Stimulated activated CD8-positive, alpha-beta memory T cell treated with anti-CD3 and anti-CD28 coated beads, Interleukin-4, amount 100 ng/mL, for 48 hours (primary cell): ENCODE results near the gene NAV2.
A peak's percentile ranks its signal among the peaks of the same experiment; 100 is the strongest.

Experiments
- DNase-seq: peaks from one replicate; pipeline ENCODE4 v3.0.0-alpha.2; 2020

The NAV2 gene

DNA sequence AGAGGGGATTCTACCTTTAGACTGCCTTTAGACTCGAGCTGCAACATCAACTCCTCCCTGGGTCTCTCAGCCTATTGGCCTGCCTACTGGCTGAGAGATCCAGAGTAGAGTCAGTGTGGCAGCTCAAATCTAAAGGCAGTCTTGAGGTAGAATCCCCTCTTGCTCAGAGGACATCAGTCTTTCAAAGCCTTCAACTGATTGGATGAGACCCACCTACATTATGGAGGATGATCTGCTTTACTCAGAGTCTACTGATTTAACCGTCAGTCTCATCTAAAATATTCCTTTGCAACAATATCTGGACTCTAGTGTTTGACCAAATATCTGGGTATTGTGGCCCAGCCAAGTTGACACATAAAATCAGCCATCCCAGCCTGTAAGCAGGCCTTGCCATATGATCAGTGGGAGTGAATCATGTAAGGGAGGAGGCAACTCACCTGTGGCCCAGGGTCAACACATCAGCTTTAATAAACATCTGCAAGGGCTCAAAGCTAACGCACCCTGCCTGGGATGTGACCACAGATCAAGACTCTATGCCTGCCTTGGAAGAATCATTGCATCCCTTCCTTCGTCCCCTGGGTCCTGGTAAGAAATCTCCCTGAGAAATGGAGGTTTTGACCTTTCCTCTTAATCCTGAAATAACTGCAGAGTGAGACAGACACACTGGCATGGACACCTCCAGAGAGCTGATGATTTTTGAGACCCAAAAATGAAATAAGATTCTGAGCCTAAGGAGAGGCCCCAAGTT is 249.6 kb downstream of the NAV2 start:
- DNase-seq: no peak

GRCh38 chr11:19962801-19963175 is 250.2 kb downstream of the NAV2 start:
- DNase-seq: no peak

- peak; percentile 27 for DNase-seq
Measured at GRCh38 chr11:19963697-19964387, 251.2 kb downstream of the NAV2 start.

GRCh38 chr11:19966441-19966840 is 253.8 kb downstream of the NAV2 start:
- no peak for DNase-seq

DNA sequence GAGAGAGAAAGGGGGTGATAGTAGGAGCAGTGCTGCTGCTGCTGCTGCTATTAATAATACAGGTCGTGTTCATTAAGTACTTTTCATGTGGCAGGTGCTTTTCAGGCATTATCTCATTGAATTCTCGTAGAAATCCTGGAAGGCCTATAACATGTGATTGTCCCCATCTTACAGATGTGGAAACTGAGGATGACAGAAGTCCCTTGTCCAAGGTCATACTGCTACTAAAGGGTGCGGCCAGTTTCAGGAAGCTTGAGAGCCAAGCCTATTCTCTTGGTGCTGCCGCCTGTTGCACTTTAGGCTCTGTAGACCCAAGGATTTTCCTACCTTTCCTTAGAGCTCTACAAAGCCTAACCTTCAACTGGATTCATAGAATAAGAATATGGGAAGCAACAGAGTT is 254.3 kb downstream of the NAV2 start:
- DNase-seq: no peak

- no peak for DNase-seq
Measured at GRCh38 chr11:19967787-19968186, 255.2 kb downstream of the NAV2 start.

DNA sequence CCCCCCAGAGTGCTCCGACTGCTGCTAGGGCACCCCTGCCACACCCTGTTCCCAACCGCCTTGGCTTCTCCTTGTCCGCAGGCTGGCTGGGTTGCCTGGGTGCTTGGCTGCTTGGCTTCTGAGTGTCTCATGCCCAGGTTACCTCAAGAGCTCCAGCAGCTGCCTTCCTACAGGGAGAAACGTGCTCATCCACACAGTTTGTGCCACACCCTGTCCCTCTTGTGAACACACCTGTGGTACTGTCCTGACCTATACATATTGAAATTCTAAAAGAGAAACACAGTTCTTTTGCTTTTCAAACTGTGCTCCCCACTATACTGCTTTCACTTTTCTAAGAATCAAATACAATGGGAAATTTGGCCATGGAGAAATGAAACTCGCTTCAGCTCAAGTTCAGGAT is 256.2 kb downstream of the NAV2 start:
- no peak for DNase-seq

GRCh38 chr11:19970944-19971343 is 258.3 kb downstream of the NAV2 start:
- peak; percentile 52 for DNase-seq

GRCh38 chr11:19972091-19972490 is 259.5 kb downstream of the NAV2 start:
- DNase-seq: no peak

DNA sequence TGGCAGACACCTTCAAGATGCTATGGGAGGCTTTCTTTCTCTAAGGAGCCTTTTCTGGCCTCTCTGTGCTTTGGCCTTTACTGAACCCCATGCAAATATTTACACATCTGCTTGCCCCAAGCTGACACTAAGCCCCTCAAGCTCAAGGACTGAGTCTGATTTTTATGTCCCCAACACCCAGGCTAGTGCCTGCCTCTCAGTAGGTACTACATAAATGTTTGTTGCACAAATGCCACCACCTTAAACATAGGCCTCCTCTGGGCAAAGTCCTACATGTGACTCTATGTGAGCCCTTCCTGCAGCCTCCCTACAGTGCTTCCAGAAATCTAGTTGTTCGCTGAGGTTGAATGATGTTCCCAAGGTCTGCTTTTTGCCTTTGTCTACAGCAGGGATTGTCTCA is 260.0 kb downstream of the NAV2 start:
- DNase-seq: no peak

- no peak for DNase-seq
Measured at GRCh38 chr11:19973136-19973635, 260.5 kb downstream of the NAV2 start.

DNA sequence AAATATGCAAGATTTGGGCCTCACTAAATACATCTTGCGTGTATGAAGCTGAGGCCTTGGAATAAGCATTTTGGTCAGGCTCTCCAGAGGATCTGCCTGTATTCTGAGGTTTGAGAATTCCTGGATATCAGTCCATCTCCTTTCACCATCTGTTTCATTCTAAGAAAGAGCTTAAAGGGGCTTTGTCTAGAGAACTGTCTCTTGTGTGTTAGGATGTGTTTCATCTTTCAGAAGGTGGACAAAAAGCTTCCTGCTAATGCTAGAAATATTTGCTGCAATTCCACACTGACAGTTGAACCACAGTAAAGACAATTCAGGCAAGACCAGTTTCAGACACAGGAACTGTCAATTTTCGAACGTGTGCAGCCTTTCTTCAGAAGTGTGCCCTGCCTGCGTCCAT is 262.2 kb downstream of the NAV2 start:
- no peak for DNase-seq

DNA sequence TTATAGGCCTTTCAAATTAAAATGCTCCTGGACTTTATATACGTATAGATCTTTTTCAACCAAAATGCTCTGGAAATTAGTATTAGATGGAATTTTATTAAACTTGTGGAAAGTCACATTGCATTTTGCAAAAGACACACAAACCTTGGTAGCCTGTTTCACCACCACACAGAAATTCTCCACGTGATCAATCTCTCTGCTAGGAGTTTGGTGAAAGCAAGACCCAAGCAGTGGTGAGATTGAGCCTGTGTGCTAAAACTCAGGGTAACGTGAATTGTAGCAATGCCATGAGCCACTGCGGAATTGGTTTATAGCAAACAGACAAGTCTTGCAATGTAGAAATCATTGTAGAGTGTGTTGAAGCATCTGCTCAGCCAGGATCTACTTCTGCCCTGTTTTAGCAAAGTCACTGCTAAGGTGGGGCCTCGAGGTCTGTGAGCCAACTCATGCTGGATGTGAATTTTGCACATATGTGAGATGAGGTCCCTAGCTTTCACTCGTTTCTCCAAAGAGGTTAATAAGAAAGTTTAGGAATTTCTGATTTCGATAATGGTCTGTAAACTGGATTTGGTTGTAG is 262.9 kb downstream of the NAV2 start:
- DNase-seq: no peak

GRCh38 chr11:19976281-19976941 is 263.8 kb downstream of the NAV2 start:
- DNase-seq: no peak

GRCh38 chr11:19977941-19978340 is 265.3 kb downstream of the NAV2 start:
- no peak for DNase-seq

DNA sequence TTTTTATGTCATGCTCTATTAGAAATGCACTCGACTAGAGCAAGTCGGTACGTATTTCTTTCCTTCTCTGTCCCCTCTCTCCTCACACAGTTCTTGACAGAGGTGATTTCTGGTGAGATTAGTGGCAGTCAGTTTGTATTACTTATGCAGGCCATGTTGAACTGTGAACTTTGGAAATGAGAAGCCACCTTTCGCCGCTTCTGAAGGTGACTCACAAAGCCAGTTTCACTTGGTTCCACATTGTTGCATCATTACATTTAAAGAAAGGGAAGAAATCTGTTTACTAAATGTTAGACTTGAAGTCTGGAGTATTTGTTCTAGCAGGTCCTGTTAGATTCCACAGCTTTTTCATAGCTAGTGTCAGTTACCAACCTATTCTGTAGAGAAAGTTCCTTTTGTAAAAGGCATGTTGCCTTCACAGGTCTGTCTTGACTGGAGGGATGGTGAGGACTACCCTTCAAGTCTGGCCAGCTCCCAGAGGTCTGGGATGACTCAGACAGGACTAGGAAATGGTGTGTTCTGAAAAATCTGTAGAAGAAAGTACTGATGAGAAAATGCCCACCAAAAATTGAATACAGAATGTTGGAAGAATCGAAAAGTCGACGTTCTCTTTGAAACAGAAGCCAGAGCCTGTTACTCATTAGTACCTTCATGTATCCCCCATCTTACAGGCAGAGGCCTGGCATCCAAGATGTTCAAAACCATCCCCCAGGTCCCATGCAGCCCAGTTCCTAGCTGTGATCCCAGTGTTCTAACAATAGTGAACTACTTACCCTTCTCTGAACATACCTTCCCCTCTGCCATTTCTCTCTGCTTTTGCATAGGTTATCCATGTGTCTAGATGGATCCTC is 266.3 kb downstream of the NAV2 start:
- no peak for DNase-seq

- no peak for DNase-seq
Measured at GRCh38 chr11:19979519-19979845, 266.8 kb downstream of the NAV2 start.

DNA sequence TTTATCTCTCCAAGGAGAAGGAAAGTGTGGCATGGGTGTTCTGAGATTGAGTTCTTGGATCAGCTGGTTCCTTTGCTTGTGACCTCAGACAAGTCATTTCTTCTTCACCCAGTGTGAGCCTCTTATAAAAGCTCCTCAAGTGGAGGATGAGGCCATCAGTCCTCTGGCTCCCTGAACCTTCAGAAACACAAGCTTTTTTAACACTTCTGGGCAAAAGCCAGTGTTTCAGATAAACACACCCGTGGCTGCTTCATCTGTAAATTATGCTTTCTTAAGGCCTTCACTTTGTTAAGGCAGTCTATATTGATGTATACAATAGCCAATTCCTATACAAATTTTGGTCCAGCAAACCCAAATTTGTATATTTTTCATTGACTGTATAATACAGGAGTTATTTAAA is 267.8 kb downstream of the NAV2 start:
- DNase-seq: no peak

GRCh38 chr11:19980957-19981669 is 268.5 kb downstream of the NAV2 start:
- DNase-seq: no peak

DNA sequence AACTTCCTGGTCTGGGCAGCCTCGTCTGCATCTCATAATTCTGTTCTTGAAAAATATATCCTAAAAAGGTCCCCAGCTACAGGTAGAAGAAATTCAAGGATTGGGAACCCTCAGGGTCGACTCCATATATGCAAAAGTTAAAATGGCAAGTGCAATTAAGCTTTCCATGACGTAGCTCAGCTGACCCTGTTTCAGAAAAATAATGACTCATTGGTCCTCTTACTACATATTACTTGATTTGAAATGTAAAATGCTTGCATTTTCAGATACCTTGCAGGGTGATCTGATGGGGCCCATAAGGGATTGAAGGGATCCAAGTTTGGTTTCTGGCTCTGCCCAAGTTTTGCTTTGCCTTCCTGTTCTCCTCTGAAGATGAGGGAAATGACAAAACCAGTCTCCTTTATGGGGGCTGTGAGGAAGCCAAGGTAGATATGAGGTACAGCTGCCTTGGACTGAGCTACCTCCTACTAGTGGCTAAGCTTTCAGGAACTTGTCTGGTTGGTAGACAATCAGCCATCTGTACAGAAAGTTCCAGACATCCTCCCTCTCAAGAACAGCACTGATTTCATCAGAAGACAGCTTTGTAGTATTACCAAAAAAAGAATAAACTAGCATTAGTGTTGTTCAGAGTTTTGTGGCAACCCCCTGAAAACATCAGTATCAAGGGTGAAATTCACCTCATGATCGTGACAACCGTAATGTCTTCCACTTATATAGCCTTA is 270.3 kb downstream of the NAV2 start:
- no peak for DNase-seq

DNA sequence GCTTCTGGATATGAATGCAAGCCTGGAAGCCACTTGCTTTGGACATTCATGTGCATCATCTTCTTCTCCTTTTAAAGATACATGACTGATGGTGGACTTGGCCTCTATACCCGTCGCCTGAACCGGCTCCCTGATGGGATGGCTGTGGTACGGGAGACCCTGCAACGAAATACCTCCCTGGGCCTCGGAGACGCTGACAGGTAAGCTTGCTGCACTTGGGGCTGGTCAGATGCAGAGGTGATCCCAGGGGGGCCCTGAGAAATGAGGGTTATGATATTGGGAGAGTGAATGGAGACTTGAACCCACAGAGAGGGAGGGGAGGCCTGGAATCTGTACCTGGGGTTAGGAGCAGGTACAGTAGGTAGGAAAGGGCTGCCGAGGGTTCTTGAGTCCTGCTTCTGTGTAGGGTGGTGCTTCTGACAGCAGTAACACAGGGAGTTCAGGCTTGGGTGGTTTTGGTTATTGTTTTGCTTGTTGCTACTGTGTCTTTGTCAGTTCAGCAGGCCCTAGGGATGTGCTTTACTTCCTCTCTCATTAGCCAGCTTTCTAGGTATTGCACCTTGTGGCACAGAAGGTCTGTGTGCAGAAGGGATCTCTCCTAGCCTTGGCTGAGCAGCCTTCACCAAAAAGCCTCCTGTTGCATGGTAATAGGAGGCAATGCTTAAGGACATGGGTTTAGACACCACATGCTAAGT is 271.6 kb downstream of the NAV2 start:
- no peak for DNase-seq
